WERI-Rb-1 (cell line): Measurements from ENCODE around the gene RNF166.
A peak's percentile ranks its signal among the peaks of the same experiment; 100 is the strongest.

Experiments
- DNase-seq: peaks from one replicate; pipeline ENCODE4 v3.0.0-alpha.2; 2020
- H3K27ac ChIP-seq: fragments of 250-450 bp; sonication (Bioruptor Pico); 2 replicates; pipeline ENCODE4 v1.5.1; 2020; ENCODE audit warnings: mild to moderate bottlenecking, moderate library complexity
- H3K27me3 ChIP-seq: fragments of 250-450 bp; sonication (Bioruptor Pico); 2 replicates; pipeline ENCODE4 v1.5.1; 2021; ENCODE audit warnings: mild to moderate bottlenecking, low read depth, moderate library complexity; ENCODE audit not compliant: insufficient read depth, severe bottlenecking
- H3K36me3 ChIP-seq: fragments of 250-450 bp; sonication (Bioruptor Pico); 2 replicates; pipeline ENCODE4 v1.5.1; 2020; ENCODE audit warnings: mild to moderate bottlenecking, moderate library complexity
- H3K4me3 ChIP-seq: 2 replicates; pipeline ENCODE4 v1.5.1; 2011; ENCODE audit warnings: low read depth, mild to moderate bottlenecking, control low read depth, low read length
- H3K9me3 ChIP-seq: fragments of 250-450 bp; sonication (Bioruptor Pico); 2 replicates; pipeline ENCODE4 v1.5.1; 2021; ENCODE audit warnings: mild to moderate bottlenecking, moderate library complexity; ENCODE audit not compliant: severe bottlenecking
- CTCF ChIP-seq: IDR thresholded peaks from 2 replicates; pipeline ENCODE4 v1.5.1; 2011; ENCODE audit warnings: low read depth, mild to moderate bottlenecking, control low read depth, inconsistent platforms, low read length

Gene RNF166

GRCh38 chr16:88651989-88652761 is 54.0 kb downstream of the RNF166 start:
- H3K4me3 ChIP-seq = no peak overlapping the region
- no peak overlapping the region for H3K27ac ChIP-seq
- H3K9me3 ChIP-seq = no peaks in the 10 kb centered on the region
- no peaks in the 10 kb centered on the region for H3K27me3 ChIP-seq
- no peak for TF ChIP-seq CTCF
- no peak for DNase-seq
- H3K36me3 ChIP-seq = no peaks in the 10 kb centered on the region; the same call in 1 of the 2 replicates

- Histone ChIP-seq H3K9me3 (no peaks in the 10 kb centered on the region), H3K36me3 (no peaks in the 10 kb centered on the region; the same call in 1 of the 2 replicates), H3K27ac (no peak overlapping the region), H3K27me3 (no peaks in the 10 kb centered on the region), H3K4me3 (no peak overlapping the region)
- peak; percentile 44 for DNase-seq
- no peak for TF ChIP-seq CTCF
Measured at GRCh38 chr16:88651276-88651988, 54.8 kb downstream of the RNF166 start.

GRCh38 chr16:88650749-88651275 is 55.4 kb downstream of the RNF166 start, which contains the start of gene CYBA:
CYBA (minus strand) TSS chr16:88651053; CDS start chr16:88651013, 40 bp downstream.
- DNase-seq = no peak
- no peak for TF ChIP-seq CTCF

GRCh38 chr16:88649924-88650748 is 56.1 kb downstream of the RNF166 start:
- no peak for DNase-seq
- TF ChIP-seq CTCF = no peak
- no peaks in the 10 kb centered on the region for H3K27me3 ChIP-seq
- no peak overlapping the region for H3K4me3 ChIP-seq
- H3K9me3 ChIP-seq = no peaks in the 10 kb centered on the region
- no peaks in the 10 kb centered on the region; the same call in 1 of the 2 replicates for H3K36me3 ChIP-seq
- no peak overlapping the region for H3K27ac ChIP-seq

More at GRCh38 chr16:88650749-88651275, 55.4 kb downstream of the RNF166 start, which contains the start of gene CYBA:
- Histone ChIP-seq H3K27ac (no peak within 1 kb of the TSS), H3K9me3 (no peaks in the 10 kb centered on the region), H3K4me3 (no peak within 1 kb of the TSS), H3K27me3 (no peaks in the 10 kb centered on the region), H3K36me3 (no peaks in the 10 kb centered on the region; the same call in 1 of the 2 replicates)

- no peak for TF ChIP-seq CTCF
- no peaks in the 10 kb centered on the region for H3K36me3 ChIP-seq
- no peak for DNase-seq
- no peaks in the 10 kb centered on the region for H3K9me3 ChIP-seq
- H3K27me3 ChIP-seq = no peaks in the 10 kb centered on the region
- no peak overlapping the region for H3K4me3 ChIP-seq
- H3K27ac ChIP-seq = no peak overlapping the region
Measured at GRCh38 chr16:88649195-88649923, 56.8 kb downstream of the RNF166 start.
